SK-N-SH (cell line): ENCODE measurements around the gene ARAF. TPM values are rescaled to one million over a fixed set of nuclear protein-coding genes. Genes with fewer than 3 reads are reported as not detected.
"Not testable (repeated sequence)": the region's sequence is repeated elsewhere in the genome, so short reads cannot be mapped to it uniquely, and the experiment has no call there.

Source experiments
- CTCF ChIA-PET: fragments of 300-600, 350-600 bp; formaldehyde crosslinking; extraction: SDS; loops from one replicate; lab custom pipeline; 2021; lab: Yijun Ruan, JAX
- POLR2A ChIA-PET: fragments of 350-600 bp; sonication (Branson Sonifier 250); formaldehyde crosslinking; extraction: SDS; loops from one replicate; lab custom pipeline; 2020; ENCODE audit warnings: antibody characterized with exemption, inconsistent platforms; lab: Yijun Ruan, JAX
- DNase-seq: peaks from one replicate; pipeline ENCODE4 v3.0.0; 2012
- H2AFZ ChIP-seq: fragments of 200-600 bp; sonication (generic); 2 replicates; pipeline ENCODE4 v1.8.1; 2016; ENCODE audit warnings: antibody characterized with exemption, mild to moderate bottlenecking, low read depth
- H3F3A ChIP-seq: fragments of 200-600 bp; sonication (generic); replicated peaks from 2 replicates; pipeline ENCODE3; 2016; ENCODE audit warnings: antibody characterized with exemption, mild to moderate bottlenecking; ENCODE audit not compliant: insufficient read depth
- H3K27ac ChIP-seq, 2 experiments: fragments of 200-500 bp in 1 of 2; fragments of 200-600 bp in 1 of 2; sonication (Bioruptor generic) in 1 of 2; sonication (generic), shearing (Covaris generic) in 1 of 2; 2 replicates each; pipeline versions ENCODE4 v1.5.1 to v1.6.1; 2014 to 2016; ENCODE audit warnings: low read depth in 2 of 2, inconsistent platforms in 1 of 2, low read length in 1 of 2, mild to moderate bottlenecking in 1 of 2, mixed read lengths in 1 of 2
- H3K27me3 ChIP-seq: fragments of 200-600 bp; sonication (generic), shearing (Covaris generic); 2 replicates; pipeline ENCODE4 v1.6.1; 2016; ENCODE audit warnings: mixed run types; ENCODE audit not compliant: insufficient read depth
- H3K36me3 ChIP-seq, 2 experiments: fragments of 200-500 bp in 1 of 2; fragments of 200-600 bp in 1 of 2; sonication (Bioruptor generic) in 1 of 2; sonication (generic) in 1 of 2; replicated peaks in 1 of 2; 2 replicates each; pipeline versions ENCODE3 to v1.5.1; 2014 to 2016; ENCODE audit warnings: low read length in 1 of 2, mild to moderate bottlenecking in 1 of 2; ENCODE audit not compliant: insufficient read depth in 2 of 2, control insufficient read depth in 1 of 2
- H3K4me1 ChIP-seq, 2 experiments: fragments of 200-500 bp in 1 of 2; fragments of 200-600 bp in 1 of 2; sonication (Bioruptor generic) in 1 of 2; sonication (generic), shearing (Covaris generic) in 1 of 2; 2 replicates each; pipeline versions ENCODE4 v1.5.1 to v1.6.1; 2014 to 2016; ENCODE audit warnings: low read depth in 1 of 2, low read length in 1 of 2, mixed run types in 1 of 2; ENCODE audit not compliant: insufficient read depth in 2 of 2, control insufficient read depth in 1 of 2
- H3K4me2 ChIP-seq: fragments of 200-600 bp; sonication (generic), shearing (Covaris generic); 2 replicates; pipeline ENCODE4 v1.6.1; 2017; ENCODE audit warnings: mixed run types
- H3K4me3 ChIP-seq, 2 experiments: fragments of 200-500 bp in 1 of 2; fragments of 200-600 bp in 1 of 2; sonication (Bioruptor generic) in 1 of 2; sonication (generic), shearing (Covaris generic) in 1 of 2; 2 replicates each; pipeline versions ENCODE4 v1.5.1 to v1.8.1; 2014 to 2016; ENCODE audit warnings: low read depth in 2 of 2, inconsistent platforms in 1 of 2, low read length in 1 of 2, mild to moderate bottlenecking in 1 of 2, mixed read lengths in 1 of 2, moderate library complexity in 1 of 2
- H3K79me2 ChIP-seq: fragments of 200-600 bp; sonication (generic); 2 replicates; pipeline ENCODE4 v1.8.1; 2017; ENCODE audit warnings: mild to moderate bottlenecking; ENCODE audit not compliant: insufficient read depth
- H3K9ac ChIP-seq: fragments of 200-600 bp; sonication (generic); 2 replicates; pipeline ENCODE4 v1.6.1; 2017; ENCODE audit warnings: mixed run types
- H3K9me2 ChIP-seq: fragments of 200-600 bp; sonication (generic); 2 replicates; pipeline ENCODE4 v1.6.1; 2017; ENCODE audit warnings: mixed run types
- H3K9me3 ChIP-seq: fragments of 200-600 bp; sonication (generic); 2 replicates; pipeline ENCODE4 v1.6.1; 2017; ENCODE audit warnings: mixed run types, mild to moderate bottlenecking, moderate library complexity
- H4K20me1 ChIP-seq: fragments of 200-600 bp; sonication (generic); 2 replicates; pipeline ENCODE4 v1.6.1; 2017; ENCODE audit warnings: mild to moderate bottlenecking, mixed run types; ENCODE audit not compliant: insufficient read depth
- CHD2 ChIP-seq: fragments of 150-350 bp; IDR thresholded peaks from 2 replicates; pipeline ENCODE4 v1.6.1; 2018; ENCODE audit warnings: low read length; ENCODE audit not compliant: partially characterized antibody
- ELF1 ChIP-seq: IDR thresholded peaks from 2 replicates; pipeline ENCODE4 v1.4.0; 2012
- EP300 ChIP-seq, 2 experiments: IDR thresholded peaks; 2 replicates each; pipeline versions ENCODE4 v1.4.0 to v1.6.1; 2012; ENCODE audit warnings: borderline replicate concordance in 1 of 2, low read depth in 1 of 2, low read length in 1 of 2
- FOSL2 ChIP-seq: IDR thresholded peaks from 2 replicates; pipeline ENCODE4 v1.4.0; 2012; ENCODE audit warnings: low read depth, mild to moderate bottlenecking, moderate library complexity, borderline replicate concordance
- FOXM1 ChIP-seq: IDR thresholded peaks from 2 replicates; pipeline ENCODE4 v1.4.0; 2012; ENCODE audit warnings: low read depth, mild to moderate bottlenecking
- GABPA ChIP-seq: IDR thresholded peaks from 2 replicates; pipeline ENCODE4 v1.4.0; 2012; ENCODE audit warnings: low read depth, mild to moderate bottlenecking
- IRF3 ChIP-seq: fragments of 150-350 bp; IDR thresholded peaks from 2 replicates; pipeline ENCODE4 v1.6.1; 2016; ENCODE audit warnings: mild to moderate bottlenecking, low read depth, low read length
- MAX ChIP-seq: IDR thresholded peaks from 2 replicates; pipeline ENCODE4 v1.4.0; 2012; ENCODE audit warnings: low read depth
- MXI1 ChIP-seq: IDR thresholded peaks from 2 replicates; pipeline ENCODE4 v1.6.1; 2012; ENCODE audit warnings: mild to moderate bottlenecking, low read depth, low read length, improper control_type of control experiment
- NFIC ChIP-seq: IDR thresholded peaks from 2 replicates; pipeline ENCODE4 v1.4.0; 2012; ENCODE audit warnings: borderline replicate concordance
- NRF1 ChIP-seq: IDR thresholded peaks from 2 replicates; pipeline ENCODE4 v1.6.1; 2012; ENCODE audit warnings: low read depth, mild to moderate bottlenecking, low read length
- PBX3 ChIP-seq: IDR thresholded peaks from 2 replicates; pipeline ENCODE4; 2012
- POLR2AphosphoS5 ChIP-seq: IDR thresholded peaks from 2 replicates; pipeline ENCODE4 v1.6.1; 2012; ENCODE audit warnings: low read depth, low read length
- RAD21 ChIP-seq: IDR thresholded peaks from 2 replicates; pipeline ENCODE4 v1.6.1; 2012; ENCODE audit warnings: mild to moderate bottlenecking, low read length
- RCOR1 ChIP-seq: fragments of 150-350 bp; IDR thresholded peaks from 2 replicates; pipeline ENCODE4 v1.6.1; 2017; ENCODE audit warnings: antibody characterized with exemption, low read length
- REST ChIP-seq: IDR thresholded peaks from 2 replicates; pipeline ENCODE4 v1.6.1; 2012; ENCODE audit warnings: mild to moderate bottlenecking, low read depth, low read length, moderate library complexity
- RXRA ChIP-seq: IDR thresholded peaks from 2 replicates; pipeline ENCODE4 v1.4.0; 2012; ENCODE audit warnings: low read depth, mild to moderate bottlenecking, borderline replicate concordance
- SMC3 ChIP-seq: IDR thresholded peaks from 2 replicates; pipeline ENCODE4 v1.6.1; 2012; ENCODE audit warnings: low read depth, low read length, improper control_type of control experiment
- TAF1 ChIP-seq: IDR thresholded peaks from 2 replicates; pipeline ENCODE4 v1.6.1; 2012; ENCODE audit warnings: low read depth, mild to moderate bottlenecking, low read length, moderate library complexity, borderline replicate concordance
- TEAD4 ChIP-seq: IDR thresholded peaks from 2 replicates; pipeline ENCODE4 v1.4.0; 2012; ENCODE audit warnings: mild to moderate bottlenecking, borderline replicate concordance; ENCODE audit not compliant: insufficient read depth
- USF2 ChIP-seq: fragments of 150-350 bp; IDR thresholded peaks from 2 replicates; pipeline ENCODE4 v1.6.1; 2017; ENCODE audit warnings: antibody characterized with exemption, low read length, low read depth, borderline replicate concordance
- YY1 ChIP-seq: IDR thresholded peaks from 2 replicates; pipeline ENCODE4 v1.4.0; 2012; ENCODE audit warnings: low read depth, mild to moderate bottlenecking
- WGBS: methylation state at CpG from one replicate; pipeline ENCODE4 v1.1.6; 2017; ENCODE audit warnings: low lambda C conversion rate; 5-methylcytosine and 5-hydroxymethylcytosine counted together
- polyA plus RNA-seq, 3 experiments: library from polyadenylated mRNA; depleted of rRNA; stranded (reverse); fragments of >200 nt; gene quantifications; 2 replicates each; pipeline ENCODE4 v1.2.3, GENCODE V29; 2012

The ARAF gene
- 43.7 and 48.6 TPM in 2 replicates for polyA plus RNA-seq (2012; rRNA removed)
- 25.0 and 31.0 TPM in 2 replicates for polyA plus RNA-seq (2012; cell fraction: cytosol; rRNA removed)
- 113 and 127 TPM in 2 replicates for polyA plus RNA-seq (2012; cell fraction: nucleus; rRNA removed)

- Histone ChIP-seq H3K79me2 (peaks cover 34% of the 10 kb centered on the region), H4K20me1 (no peaks in the 10 kb centered on the region), H3K9me3 (no peaks in the 10 kb centered on the region), H3K27me3 (no peaks in the 10 kb centered on the region; the same call in 1 of the 2 replicates), H3K4me2 (peak within 1 kb of the TSS; percentile 77), H3K36me3 (peaks cover 0 to 11% of the 10 kb centered on the region in 2 experiments), H3K4me1 (peaks cover 0 to 6% of the 10 kb centered on the region in 2 experiments; a peak in 1 of 4 replicates), H3K9ac (peak within 1 kb of the TSS; percentile 78), H3K9me2 (no peaks in the 10 kb centered on the region), H3F3A (peaks cover 3% of the 10 kb centered on the region), H3K4me3 (peak within 1 kb of the TSS; percentile 65 to 72), H3K27ac (peak within 1 kb of the TSS; percentile 80 to 89), H2AFZ (peak within 1 kb of the TSS; percentile 66; the same call in 1 of the 2 replicates)
- POLR2A ChIA-PET = no interaction called here
- CTCF ChIA-PET = no interaction called here
- 32% methylated on average over 43 of the region's 59 CpGs for WGBS
- peak; percentile 94 for DNase-seq
- TF ChIP-seq FOXM1 = no peak
- TF ChIP-seq YY1 = peak; percentile 71; the same call in 1 of the 2 replicates
- TF ChIP-seq IRF3 = peak; percentile 50; the same call in 1 of the 2 replicates
- TF ChIP-seq SMC3 = no peak
- peak; percentile 75; the same call in 1 of the 2 replicates for TF ChIP-seq TAF1
- no peak for TF ChIP-seq USF2
- TF ChIP-seq RCOR1 = 0 out of 2 replicates have a peak, but pooled peaks have one; percentile 0
- TF ChIP-seq NRF1 = peak; percentile 80
- no peak for TF ChIP-seq REST
- TF ChIP-seq CHD2 = peak; percentile 26
- no peak for TF ChIP-seq TEAD4
- no peak for TF ChIP-seq FOSL2
- TF ChIP-seq EP300 (IDR thresholded peaks at IDR 0.05; ENCODE audit: borderline replicate concordance in 1 of 2, low read depth in 1 of 2, low read length in 1 of 2) = 0 out of 4 replicates have a peak, but pooled peaks of 1 of the 2 experiments have one; percentile 11
- peak; percentile 60 for TF ChIP-seq GABPA
- TF ChIP-seq POLR2AphosphoS5 = peak; percentile 64
- TF ChIP-seq RXRA = no peak
- peak; percentile 15; the same call in 1 of the 2 replicates for TF ChIP-seq MAX
- no peak; the same call in 1 of the 2 replicates for TF ChIP-seq ELF1
- peak; percentile 99 for TF ChIP-seq PBX3
- TF ChIP-seq RAD21 = no peak
- TF ChIP-seq MXI1 = peak; percentile 43; the same call in 1 of the 2 replicates
- TF ChIP-seq NFIC = no peak
Observed at GRCh38 chrX:47560934-47561658, at the start of gene ARAF. Gene ARAF (plus strand): TSS chrX:47561205. CDS start chrX:47562968, 1,763 bp downstream.

GRCh38 chrX:47512383-47512782 is 48.6 kb upstream of the ARAF start:
- H3K4me2 ChIP-seq, DNase-seq, H3K27ac ChIP-seq, H3K9ac ChIP-seq, POLR2A ChIA-PET, H3K4me1 ChIP-seq, H3K27me3 ChIP-seq, H3K79me2 ChIP-seq, H2AFZ ChIP-seq, H3K9me3 ChIP-seq, H3K9me2 ChIP-seq, H3K36me3 ChIP-seq, H3F3A ChIP-seq, H4K20me1 ChIP-seq: not testable (repeated sequence)
- CTCF ChIA-PET = interaction anchor here (1.8 kb wide), 1 partner anchor 11 kb away, joined by 10 read pairs; no protein-coding TSS in a partner anchor
- peak overlapping the region in 1 of 2 experiments; percentile 14; a peak in 1 of 4 replicates for H3K4me3 ChIP-seq
- WGBS = 33% methylated on average over 4 of the region's 6 CpGs
